Ovary (tissue), 9 donors: ENCODE data around the gene C1QL4. TPM values are rescaled to one million over a fixed set of nuclear protein-coding genes. Genes with fewer than 3 reads are reported as not detected.

Experiments used
- DNase-seq, 5 donors: peaks; one replicate each; pipeline ENCODE4 v3.0.0-alpha.2; 2019 to 2020
- H3K27ac ChIP-seq, 2 donors: fragments of 200-600 bp; one replicate each; pipeline versions ENCODE4 v1.5.1 to v1.8.0; 2019 to 2022
- H3K27me3 ChIP-seq: fragments of 200-600 bp; one replicate; pipeline ENCODE4 v1.8.0; 2022
- H3K36me3 ChIP-seq: fragments of 200-600 bp; sonication (generic); one replicate; pipeline ENCODE4 v1.5.1; 2019
- H3K4me1 ChIP-seq: one replicate; pipeline ENCODE4 v1.8.1; 2013; ENCODE audit warnings: mild to moderate bottlenecking, moderate library complexity; ENCODE audit not compliant: insufficient read depth
- H3K4me3 ChIP-seq: fragments of 200-600 bp; sonication (generic); one replicate; pipeline ENCODE4 v1.5.1; 2017
- H3K9me3 ChIP-seq, 2 donors: fragments of 200-600 bp in 1 of 2; sonication (generic) in 1 of 2; one replicate each; pipeline versions ENCODE4 v1.5.1 to v1.8.1; 2013 to 2019; ENCODE audit warnings: mild to moderate bottlenecking in 1 of 2, moderate library complexity in 1 of 2
- EP300 ChIP-seq: sonication (generic); formaldehyde crosslinking; IDR thresholded peaks from one replicate; pipeline ENCODE4 v1.6.1; 2017; ENCODE audit warnings: antibody characterized with exemption
- POLR2A ChIP-seq: fragments of 450-650 bp; IDR thresholded peaks from one replicate; pipeline ENCODE4 v1.6.1; 2017; ENCODE audit warnings: antibody characterized with exemption, mild to moderate bottlenecking, moderate library complexity
- WGBS, 3 donors: extraction: QIAGEN DNeasy Blood & Tissue Kit in 1 of 3; methylation state at CpG; one replicate each; pipeline versions ENCODE4 v1.1.5 to v1.1.7; 2013 to 2017; 5-methylcytosine and 5-hydroxymethylcytosine counted together
- intact Hi-C, 4 donors: fragments of 100-400 bp; cut with DNase I; formaldehyde crosslinking; loops; one replicate each; pipeline versions ENCODE4 v1.11.0 to v1.15.1; 2022 to 2023
- polyA plus RNA-seq, 2 donors: library from polyadenylated mRNA; stranded (reverse); fragments of 200-250 nt in 1 of 2; fragments of 350-450 nt in 1 of 2; fragmentation: Illumina TruSeq in 1 of 2; extraction: RNeasy Lipid Tissue Mini Kit (QIAGEN cat#74804) in 1 of 2; gene quantifications; one replicate each; pipeline ENCODE4 v1.2.3, GENCODE V29; 2013 to 2014
- total RNA-seq, 7 donors: library from RNA; depleted of rRNA in 2 of 7; stranded (reverse); fragments of >200 nt in 2 of 7; fragmentation: NEBNext Ultra II Directional in 3 of 7; extraction: Animal tissue kit (Norgen Biotek cat#: 25700) in 3 of 7; gene quantifications; one replicate each; pipeline versions ENCODE4 v1.1.0 to v1.2.4, GENCODE V29; 2016 to 2023
- TF ChIP-seq, protein P1 (sequence below), 3 donors: fragments of 450-650 bp in 2 of 3; fragments of 200-600 bp in 1 of 3; IDR thresholded peaks; one replicate each; pipeline versions ENCODE4 v1.5.1 to v1.8.0; 2016 to 2022; ENCODE audit warnings: antibody characterized with exemption in 3 of 3, mild to moderate bottlenecking in 1 of 3
- donor health status: DM: no; HTN: no; CAD: no; lungs with moderate emphysema.
- donor health status: DM: no; HTN: no; CAD: no.
- donor health status: Bipolar disorder and iron deficiency.
- donor health status: DM: yes; HTN: yes; CAD: no.
- donor health status: DM: no; HTN: no; CAD: no.
- donor health status: DM: yes; HTN: yes; CAD: no.

C1QL4 gene
- total and polyA plus RNA-seq, 9 donors, result not detected

DNA sequence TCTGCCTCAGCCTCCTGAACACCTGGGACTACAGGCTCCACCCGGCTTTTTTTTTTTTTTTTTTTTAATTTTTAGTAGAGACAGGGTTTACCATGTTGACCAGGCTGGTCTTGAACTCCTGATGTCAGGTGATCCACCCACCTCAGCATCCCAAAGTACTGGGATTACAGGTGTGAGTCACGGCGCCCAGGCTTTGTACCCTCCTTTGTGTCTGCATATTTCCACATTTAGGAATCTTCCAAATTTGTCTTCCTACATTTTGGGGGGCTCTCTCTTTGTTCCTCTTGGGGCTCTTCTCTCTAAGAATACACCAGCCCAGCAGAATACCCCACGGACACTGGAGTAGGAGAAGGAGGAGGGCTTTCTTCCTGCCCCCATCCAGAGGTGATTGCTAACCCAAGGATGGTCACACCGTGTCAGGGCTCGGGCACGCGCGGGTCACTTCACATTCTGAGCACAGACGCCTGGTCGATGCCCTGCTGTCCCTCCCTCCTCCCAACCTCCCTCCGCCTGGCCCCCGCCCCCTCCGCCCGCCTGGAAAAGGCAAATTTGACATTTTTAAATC lies 7.6 kb upstream of the C1QL4 start:
- no peaks in the 10 kb centered on the region for H3K9me3 ChIP-seq
- no peaks in the 10 kb centered on the region for H3K36me3 ChIP-seq
- peaks cover 22% of the 10 kb centered on the region for H3K27me3 ChIP-seq
- intact Hi-C loops, result loop anchor here in 2 of 4 donors (5.0 to 10.0 kb wide), 2 partner anchors 170 to 173 kb away; no protein-coding TSS in a partner anchor
- TF ChIP-seq, protein P1, sequence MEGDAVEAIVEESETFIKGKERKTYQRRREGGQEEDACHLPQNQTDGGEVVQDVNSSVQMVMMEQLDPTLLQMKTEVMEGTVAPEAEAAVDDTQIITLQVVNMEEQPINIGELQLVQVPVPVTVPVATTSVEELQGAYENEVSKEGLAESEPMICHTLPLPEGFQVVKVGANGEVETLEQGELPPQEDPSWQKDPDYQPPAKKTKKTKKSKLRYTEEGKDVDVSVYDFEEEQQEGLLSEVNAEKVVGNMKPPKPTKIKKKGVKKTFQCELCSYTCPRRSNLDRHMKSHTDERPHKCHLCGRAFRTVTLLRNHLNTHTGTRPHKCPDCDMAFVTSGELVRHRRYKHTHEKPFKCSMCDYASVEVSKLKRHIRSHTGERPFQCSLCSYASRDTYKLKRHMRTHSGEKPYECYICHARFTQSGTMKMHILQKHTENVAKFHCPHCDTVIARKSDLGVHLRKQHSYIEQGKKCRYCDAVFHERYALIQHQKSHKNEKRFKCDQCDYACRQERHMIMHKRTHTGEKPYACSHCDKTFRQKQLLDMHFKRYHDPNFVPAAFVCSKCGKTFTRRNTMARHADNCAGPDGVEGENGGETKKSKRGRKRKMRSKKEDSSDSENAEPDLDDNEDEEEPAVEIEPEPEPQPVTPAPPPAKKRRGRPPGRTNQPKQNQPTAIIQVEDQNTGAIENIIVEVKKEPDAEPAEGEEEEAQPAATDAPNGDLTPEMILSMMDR (IDR thresholded peaks at IDR 0.05), result no peak
- TF ChIP-seq POLR2A (no peak), EP300 (no peak)
- H3K4me3 ChIP-seq, result no peak overlapping the region
- no peak for DNase-seq
- 25 to 35% (median 33%) methylated on average over 13 to 15 of the region's 15 CpGs for WGBS, 3 donors
- no peak overlapping the region for H3K27ac ChIP-seq
- H3K4me1 ChIP-seq, result peaks cover 16% of the 10 kb centered on the region

DNA sequence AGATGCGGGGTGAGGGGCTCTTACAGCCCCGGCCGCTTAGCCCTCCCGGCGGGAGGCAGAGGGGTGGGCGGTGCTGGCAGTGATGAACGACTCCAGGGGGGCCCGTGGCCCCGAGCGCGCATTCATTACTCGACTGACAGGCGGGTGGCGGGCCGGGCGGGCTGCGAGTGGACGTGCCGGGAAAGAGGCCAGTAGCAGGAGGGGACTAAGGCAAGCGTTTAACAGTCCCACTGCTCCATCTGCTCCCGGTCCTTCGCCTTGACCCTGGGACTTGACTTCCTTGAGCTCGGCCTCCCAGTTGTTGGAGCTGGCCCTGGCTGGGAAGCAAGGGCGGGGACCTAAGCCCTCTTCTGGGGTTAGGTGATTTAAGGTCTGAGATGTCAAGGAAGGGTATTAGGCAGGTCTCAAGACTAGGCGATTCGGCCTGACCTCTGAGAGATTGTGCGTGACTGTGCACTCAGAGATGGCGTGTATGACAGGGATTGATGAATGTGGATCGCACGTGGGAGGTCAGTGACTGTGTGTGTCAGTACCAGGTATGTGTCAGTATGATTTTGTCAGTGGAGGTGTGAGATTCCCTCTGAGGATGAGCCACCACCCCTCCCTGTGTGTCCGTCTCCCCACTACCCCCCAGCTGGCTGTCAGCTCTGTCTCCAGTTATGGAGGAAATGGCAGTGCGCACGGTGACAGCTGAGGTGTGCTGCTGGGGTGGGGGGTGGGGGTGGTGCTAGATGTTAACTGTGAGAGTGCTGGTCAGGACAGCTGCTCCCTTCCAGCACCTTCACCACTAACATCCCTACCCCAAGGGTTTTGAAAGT lies 6.1 kb upstream of the C1QL4 start:
- Histone ChIP-seq H3K4me1 (peaks cover 14% of the 10 kb centered on the region), H3K27me3 (peaks cover 14% of the 10 kb centered on the region), H3K27ac (no peak overlapping the region), H3K36me3 (no peaks in the 10 kb centered on the region), H3K4me3 (peak overlapping the region; percentile 48), H3K9me3 (no peaks in the 10 kb centered on the region)
- 4 to 6% (median 4%) methylated on average over 25 to 33 of the region's 33 CpGs for WGBS, 3 donors
- no peak for DNase-seq
- no peak for TF ChIP-seq POLR2A
- TF ChIP-seq, protein P1 (IDR thresholded peaks at IDR 0.05), result no peak
- no peak for TF ChIP-seq EP300
- intact Hi-C loops, result loop anchor here in 1 of 4 donors (10.0 kb wide), 1 partner anchor 172 kb away; no protein-coding TSS in a partner anchor

DNA sequence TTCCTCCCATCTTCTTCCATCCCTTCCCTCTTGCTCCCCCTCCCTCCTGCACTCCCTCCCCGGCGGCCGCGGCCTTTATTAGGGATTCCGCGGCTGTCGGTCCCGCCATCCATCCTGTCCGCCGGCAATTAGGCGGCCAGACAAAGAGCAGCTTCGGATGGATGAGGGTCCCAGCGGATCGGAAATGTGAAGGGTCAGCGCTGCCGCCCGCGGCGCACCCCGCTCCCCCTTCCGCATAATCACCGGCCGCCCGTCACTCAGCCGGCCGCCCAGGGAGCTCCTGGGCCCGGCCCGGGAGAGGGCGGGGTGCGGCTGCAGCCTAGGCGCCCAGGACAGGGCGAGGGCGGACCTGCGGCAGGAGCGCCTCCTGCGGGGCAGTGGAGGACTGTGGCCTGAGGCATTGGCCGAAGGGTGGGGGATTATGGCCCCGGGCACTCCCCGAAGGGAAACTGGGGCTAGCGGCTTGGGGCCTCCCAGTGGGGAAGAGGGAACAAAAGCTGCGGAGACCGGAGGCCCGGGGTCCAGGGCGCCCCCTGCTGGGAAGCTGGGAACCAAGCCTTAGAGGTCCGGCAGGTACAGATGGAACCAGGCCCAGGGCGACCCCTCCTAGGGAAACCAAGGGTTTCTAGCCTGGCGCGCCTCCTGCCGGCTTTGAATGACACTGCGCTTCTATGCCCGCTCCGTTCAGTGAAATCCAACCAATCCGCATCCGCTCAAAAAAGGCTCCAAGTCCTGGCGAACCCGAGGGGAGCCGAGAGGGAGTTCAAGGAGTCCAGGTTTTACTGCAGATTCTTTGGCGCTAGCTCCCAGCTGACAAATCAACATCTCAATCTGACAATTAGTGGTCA lies 5.3 kb upstream of the C1QL4 start:
- WGBS, 3 donors, result 1% methylated on average over 50 to 58 of the region's 58 CpGs
- TF ChIP-seq, protein P1 (IDR thresholded peaks at IDR 0.05), result peak; percentile 64 to 67 (median 64)
- no peak for TF ChIP-seq EP300
- Histone ChIP-seq H3K4me3 (peak overlapping the region; percentile 48), H3K9me3 (no peaks in the 10 kb centered on the region), H3K27me3 (peaks cover 7% of the 10 kb centered on the region), H3K27ac (no peak overlapping the region), H3K4me1 (peaks cover 8% of the 10 kb centered on the region), H3K36me3 (no peaks in the 10 kb centered on the region)
- peak; percentile 68 to 85 (median 80) for DNase-seq
- intact Hi-C loops, result loop anchor here in 1 of 4 donors (10.0 kb wide), 1 partner anchor 173 kb away; no protein-coding TSS in a partner anchor

DNA sequence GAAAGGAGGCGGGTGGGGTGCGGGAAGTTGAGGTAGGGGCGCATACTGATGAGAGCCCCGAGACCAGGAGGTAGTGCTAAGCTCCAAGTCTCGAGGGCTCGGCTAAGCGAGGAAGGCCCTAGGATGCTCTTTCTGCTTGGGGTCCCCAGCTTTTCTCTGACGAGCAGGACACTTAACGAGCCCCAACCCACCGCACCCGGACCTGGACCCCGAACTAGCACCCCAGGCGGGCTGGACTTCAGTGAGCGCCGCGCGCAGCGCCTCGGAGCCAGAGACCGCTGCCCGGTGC lies 4.7 kb upstream of the C1QL4 start:
- DNase-seq, result no peak
- H3K36me3 ChIP-seq, result no peaks in the 10 kb centered on the region
- TF ChIP-seq POLR2A, result no peak
- TF ChIP-seq EP300, result no peak
- TF ChIP-seq, protein P1 (IDR thresholded peaks at IDR 0.05), result no peak
- 37 to 46% (median 39%) methylated on average over 21 of the region's 21 CpGs for WGBS, 3 donors
- H3K27ac ChIP-seq, result no peak overlapping the region
- no peaks in the 10 kb centered on the region for H3K9me3 ChIP-seq
- peaks cover 1% of the 10 kb centered on the region for H3K27me3 ChIP-seq
- peaks cover 6% of the 10 kb centered on the region for H3K4me1 ChIP-seq
- intact Hi-C loops, result loop anchor here in 1 of 4 donors (10.0 kb wide), 1 partner anchor 173 kb away; no protein-coding TSS in a partner anchor
- H3K4me3 ChIP-seq, result no peak overlapping the region
